ENCODE results near the gene KRT3.

Gene KRT3

GRCh38 chr12:52756281-52756960 is 39.5 kb downstream of the KRT3 start:
- TF ChIP-seq CREB1 (IDR thresholded peaks at IDR 0.05; ENCODE audit: low read depth) (no peak), TEAD4 (IDR thresholded peaks at IDR 0.05) (no peak), TAF1 (IDR thresholded peaks at IDR 0.05; ENCODE audit: low read depth) (no peak), MAX (IDR thresholded peaks at IDR 0.05) (no peak), YY1 (IDR thresholded peaks at IDR 0.05; ENCODE audit: low read depth) (no peak)

GRCh38 chr12:52755533-52755932 is 40.4 kb downstream of the KRT3 start:
- no peak for TF ChIP-seq TEAD4 (IDR thresholded peaks at IDR 0.05)
- TF ChIP-seq EGR1 (IDR thresholded peaks at IDR 0.05): no peak
- no peak for TF ChIP-seq CREB1 (IDR thresholded peaks at IDR 0.05; ENCODE audit: low read depth)
- TF ChIP-seq ZBTB7A (IDR thresholded peaks at IDR 0.05; ENCODE audit: low read depth): no peak
- TF ChIP-seq TCF12 (IDR thresholded peaks at IDR 0.05; ENCODE audit: low read depth): no peak
- TF ChIP-seq EP300 (IDR thresholded peaks at IDR 0.05; ENCODE audit: borderline replicate concordance): no peak
- TF ChIP-seq YY1 (IDR thresholded peaks at IDR 0.05; ENCODE audit: low read depth): no peak
- TF ChIP-seq USF1 (IDR thresholded peaks at IDR 0.05): no peak
- TF ChIP-seq FOXM1 (IDR thresholded peaks at IDR 0.05; ENCODE audit: borderline replicate concordance, low read depth): no peak
- no peak for TF ChIP-seq REST (IDR thresholded peaks at IDR 0.05; ENCODE audit: low read depth)
- no peak for TF ChIP-seq RAD21 (IDR thresholded peaks at IDR 0.05; ENCODE audit: low read depth)
- no peak for TF ChIP-seq CEBPB (IDR thresholded peaks at IDR 0.05)

- TF ChIP-seq YY1 (IDR thresholded peaks at IDR 0.05; ENCODE audit: low read depth): no peak
- no peak for TF ChIP-seq MAX (IDR thresholded peaks at IDR 0.05)
- TF ChIP-seq ZBTB7A (IDR thresholded peaks at IDR 0.05; ENCODE audit: low read depth): no peak
- no peak for TF ChIP-seq TCF12 (IDR thresholded peaks at IDR 0.05; ENCODE audit: low read depth)
- TF ChIP-seq FOXM1 (IDR thresholded peaks at IDR 0.05; ENCODE audit: borderline replicate concordance, low read depth): no peak
Measured at GRCh38 chr12:52754135-52754534, 41.8 kb downstream of the KRT3 start.

- no peak for TF ChIP-seq TCF12 (IDR thresholded peaks at IDR 0.05; ENCODE audit: low read depth)
- no peak for TF ChIP-seq USF1 (IDR thresholded peaks at IDR 0.05)
- no peak for TF ChIP-seq FOXM1 (IDR thresholded peaks at IDR 0.05; ENCODE audit: borderline replicate concordance, low read depth)
- TF ChIP-seq TAF1 (IDR thresholded peaks at IDR 0.05; ENCODE audit: low read depth): no peak
- no peak for TF ChIP-seq EGR1 (IDR thresholded peaks at IDR 0.05)
- no peak for TF ChIP-seq TEAD4 (IDR thresholded peaks at IDR 0.05)
- TF ChIP-seq RAD21 (IDR thresholded peaks at IDR 0.05; ENCODE audit: low read depth): no peak
- no peak for TF ChIP-seq ZBTB7A (IDR thresholded peaks at IDR 0.05; ENCODE audit: low read depth)
- TF ChIP-seq NFIC (IDR thresholded peaks at IDR 0.05): no peak
- TF ChIP-seq CEBPB (IDR thresholded peaks at IDR 0.05): no peak
- TF ChIP-seq MAX (IDR thresholded peaks at IDR 0.05): no peak
- no peak for TF ChIP-seq CREB1 (IDR thresholded peaks at IDR 0.05; ENCODE audit: low read depth)
- no peak for TF ChIP-seq YY1 (IDR thresholded peaks at IDR 0.05; ENCODE audit: low read depth)
- TF ChIP-seq REST (IDR thresholded peaks at IDR 0.05; ENCODE audit: low read depth): no peak
- no peak for TF ChIP-seq EP300 (IDR thresholded peaks at IDR 0.05; ENCODE audit: borderline replicate concordance)
Measured at GRCh38 chr12:52753283-52753682, 42.6 kb downstream of the KRT3 start.

- no peak for TF ChIP-seq EGR1 (IDR thresholded peaks at IDR 0.05)
- TF ChIP-seq ZBTB7A (IDR thresholded peaks at IDR 0.05; ENCODE audit: low read depth): no peak
- no peak for TF ChIP-seq USF1 (IDR thresholded peaks at IDR 0.05)
- TF ChIP-seq REST (IDR thresholded peaks at IDR 0.05; ENCODE audit: low read depth): no peak
- TF ChIP-seq RAD21 (IDR thresholded peaks at IDR 0.05; ENCODE audit: low read depth): no peak
- no peak for TF ChIP-seq CEBPB (IDR thresholded peaks at IDR 0.05)
- TF ChIP-seq TAF1 (IDR thresholded peaks at IDR 0.05; ENCODE audit: low read depth): no peak
- no peak for TF ChIP-seq NFIC (IDR thresholded peaks at IDR 0.05)
- no peak for TF ChIP-seq EP300 (IDR thresholded peaks at IDR 0.05; ENCODE audit: borderline replicate concordance)
- no peak for TF ChIP-seq TEAD4 (IDR thresholded peaks at IDR 0.05)
- no peak for TF ChIP-seq TCF12 (IDR thresholded peaks at IDR 0.05; ENCODE audit: low read depth)
- no peak for TF ChIP-seq MAX (IDR thresholded peaks at IDR 0.05)
- no peak for TF ChIP-seq YY1 (IDR thresholded peaks at IDR 0.05; ENCODE audit: low read depth)
- TF ChIP-seq CREB1 (IDR thresholded peaks at IDR 0.05; ENCODE audit: low read depth): no peak
- TF ChIP-seq FOXM1 (IDR thresholded peaks at IDR 0.05; ENCODE audit: borderline replicate concordance, low read depth): no peak
Measured at GRCh38 chr12:52752516-52752915, 43.4 kb downstream of the KRT3 start.

Measured in Ishikawa (cell line).